Stimulated activated naive B cell treated with anti-CD40 and anti-IgM and Interleukin-4, amounts not matched to agents 10 μg/mL and 1 μg/mL and 100 μg/mL, for 72 hours (primary cell): ENCODE measurements around the gene ZNF484.
"Not testable (repeated sequence)": the region's sequence is repeated elsewhere in the genome, so short reads cannot be mapped to it uniquely, and the experiment has no call there.

Experiments
- ATAC-seq, 2 donors: fragments of 150-1000 bp; cut with Tn5 transposase; replicated peaks; 2 replicates each; pipeline ENCODE4 v1.10.0; 2021; ENCODE audit warnings: moderate library complexity in 1 of 2
- DNase-seq: peaks from one replicate; pipeline ENCODE4 v3.0.0; 2021
- H3K27ac Mint-ChIP-seq: one replicate; pipeline ENCODE4 v1.8.0; 2022; ENCODE audit warnings: mild to moderate bottlenecking, mixed read lengths
- H3K27me3 Mint-ChIP-seq, 2 donors: one replicate each; pipeline ENCODE4 v1.8.0; 2022; ENCODE audit warnings: mixed read lengths in 2 of 2
- H3K36me3 Mint-ChIP-seq, 2 donors: one replicate each; pipeline ENCODE4 v1.8.0; 2022; ENCODE audit warnings: mixed read lengths in 2 of 2, mild to moderate bottlenecking in 1 of 2
- H3K4me1 Mint-ChIP-seq, 2 donors: one replicate each; pipeline ENCODE4 v1.8.0; 2022; ENCODE audit warnings: mixed read lengths in 2 of 2, mild to moderate bottlenecking in 1 of 2
- H3K4me3 Mint-ChIP-seq, 2 donors: one replicate each; pipeline ENCODE4 v1.8.0; 2022; ENCODE audit warnings: mild to moderate bottlenecking in 2 of 2, mixed read lengths in 2 of 2, moderate library complexity in 1 of 2
- H3K9me3 Mint-ChIP-seq, 2 donors: one replicate each; pipeline ENCODE4 v1.8.0; 2022; ENCODE audit warnings: mixed read lengths in 2 of 2, mild to moderate bottlenecking in 1 of 2

ZNF484 gene

DNA sequence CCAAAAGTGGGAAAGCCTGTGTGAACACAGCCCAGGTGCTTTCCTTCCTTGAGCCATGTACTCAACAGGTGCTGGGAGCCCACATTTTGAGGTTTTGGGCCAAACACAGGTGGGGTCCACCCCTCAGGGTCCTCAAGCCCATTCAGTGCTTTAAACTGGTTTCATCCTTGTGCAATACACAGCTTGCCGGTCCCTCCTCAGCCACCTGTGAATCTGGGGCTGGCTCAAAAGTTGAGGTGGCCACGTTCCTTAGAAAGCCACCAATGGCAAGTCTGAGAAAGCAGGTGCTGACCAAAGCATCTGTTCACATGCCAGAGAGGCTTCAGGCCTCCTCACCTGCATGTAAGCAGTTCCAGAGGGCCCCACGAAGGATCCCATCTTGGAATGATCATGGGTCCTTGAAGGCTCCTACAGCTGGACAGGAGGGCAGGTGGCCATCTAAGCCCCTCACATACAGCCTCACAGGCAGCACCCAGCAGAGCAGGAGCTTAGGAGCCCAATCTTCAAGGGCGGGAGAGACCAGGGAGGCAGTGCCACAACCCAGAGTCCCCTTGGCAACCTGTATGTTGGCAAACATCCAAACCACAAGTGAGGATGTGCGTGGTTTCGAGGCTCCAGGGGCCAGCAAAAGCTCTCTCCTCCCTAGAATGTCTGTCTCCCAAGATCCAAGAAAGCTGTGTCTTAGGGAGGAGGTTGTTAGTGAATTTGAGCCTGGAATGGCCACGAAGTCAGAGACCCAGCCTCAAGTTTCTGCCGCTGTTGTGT is 9.2 kb upstream of the ZNF484 start:
- Mint-ChIP-seq H3K27me3 (peaks cover 12 to 17% of the 10 kb centered on the region in 2 donors), H3K4me1 (peaks cover 0 to 10% of the 10 kb centered on the region in 2 donors)
- not testable (repeated sequence) for H3K27ac Mint-ChIP-seq, DNase-seq, H3K4me3 Mint-ChIP-seq, ATAC-seq, H3K36me3 Mint-ChIP-seq, H3K9me3 Mint-ChIP-seq

DNA sequence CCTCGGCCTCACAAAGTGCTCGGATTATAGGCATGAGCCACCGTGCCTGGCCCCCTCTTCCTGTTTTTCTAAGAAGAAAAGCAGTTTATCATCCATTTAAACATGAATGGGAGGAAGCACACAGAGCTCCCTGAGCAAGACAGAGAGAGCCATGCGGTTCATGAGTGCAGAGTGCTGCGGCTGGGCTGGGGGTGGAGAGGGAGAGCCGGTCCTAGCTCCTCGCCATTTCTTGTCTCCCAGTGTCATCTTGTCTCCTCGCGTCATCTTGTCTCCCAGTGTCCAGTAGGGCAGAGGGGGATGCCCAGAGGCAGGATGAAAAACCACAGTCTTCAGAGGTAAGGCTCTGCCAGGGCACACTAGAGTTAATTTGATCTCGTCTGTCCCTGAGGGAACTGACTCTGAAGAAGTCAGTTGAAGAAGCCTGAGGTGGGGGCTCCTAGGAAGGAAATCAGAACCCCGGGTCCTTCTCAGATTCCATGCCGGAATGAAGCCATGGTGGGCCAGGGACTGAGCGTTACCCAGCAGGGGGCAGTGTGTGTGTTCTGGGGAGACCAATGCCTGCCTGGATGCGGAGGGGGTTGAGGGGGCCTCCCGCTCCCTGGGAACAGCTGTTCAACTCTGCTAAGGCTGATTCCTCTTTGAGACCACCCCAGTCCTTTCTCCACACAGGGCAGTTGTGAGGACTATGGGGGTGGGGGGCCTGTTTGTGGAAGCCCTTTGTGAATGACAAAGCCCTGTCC is 6.0 kb upstream of the ZNF484 start:
- peak overlapping the region; percentile 47 for H3K27ac Mint-ChIP-seq
- not testable (repeated sequence) for ATAC-seq, H3K9me3 Mint-ChIP-seq

DNA sequence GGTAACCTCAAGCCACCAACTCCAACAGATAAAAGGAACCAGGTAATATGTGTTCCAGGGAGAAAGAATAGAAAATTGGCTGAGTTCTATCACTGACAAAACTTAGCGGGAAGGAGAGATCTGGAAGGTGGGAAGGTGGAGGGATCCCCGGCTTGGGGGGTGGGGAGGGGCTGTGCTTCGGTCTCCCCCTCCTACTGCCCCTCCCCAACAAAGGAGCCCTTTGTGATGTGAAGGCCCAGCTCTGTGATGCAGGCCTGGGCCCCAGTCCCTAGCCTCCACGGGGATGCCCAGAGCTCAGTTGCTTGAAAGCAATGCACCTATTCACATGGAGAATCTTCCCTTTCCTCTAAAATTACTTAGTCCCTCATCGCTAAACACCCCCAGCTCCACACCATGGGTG is 4.4 kb upstream of the ZNF484 start:
- peaks cover 10% of the 10 kb centered on the region in 2 donors for H3K4me1 Mint-ChIP-seq
- DNase-seq: no peak
- peaks cover 12 to 17% of the 10 kb centered on the region in 2 donors for H3K27me3 Mint-ChIP-seq
- H3K4me3 Mint-ChIP-seq: no peak overlapping the region
- peaks cover 3 to 4% of the 10 kb centered on the region in 2 donors for H3K36me3 Mint-ChIP-seq
- H3K27ac Mint-ChIP-seq: no peak overlapping the region
- ATAC-seq: no peak
- peaks cover 2 to 7% of the 10 kb centered on the region in 2 donors for H3K9me3 Mint-ChIP-seq

More for the DNA sequence above, 6.0 kb upstream of the ZNF484 start:
- DNase-seq, H3K4me3 Mint-ChIP-seq, H3K36me3 Mint-ChIP-seq: not testable (repeated sequence)
- Mint-ChIP-seq H3K4me1 (peaks cover 0 to 10% of the 10 kb centered on the region in 2 donors), H3K27me3 (peaks cover 12 to 17% of the 10 kb centered on the region in 2 donors)

DNA sequence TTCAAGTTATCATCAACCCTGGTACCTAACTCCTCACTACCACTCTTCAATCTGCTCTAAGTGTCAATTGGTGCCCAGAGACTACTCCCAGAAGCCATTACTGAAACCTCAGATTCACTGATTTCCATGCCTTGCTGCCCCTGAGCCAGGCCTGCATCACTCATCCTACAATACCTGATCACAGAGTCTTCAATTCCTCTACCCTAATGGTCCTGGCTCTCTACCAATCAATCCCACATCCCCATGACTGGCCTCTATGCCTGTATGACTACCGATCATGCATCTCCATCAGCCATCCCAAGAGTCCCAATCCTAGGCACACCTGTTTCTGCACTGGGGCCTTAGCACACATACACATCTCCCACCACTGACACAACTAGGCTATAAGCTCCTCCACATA is 2.5 kb downstream of the ZNF484 start:
- Mint-ChIP-seq H3K36me3 (peaks cover 17 to 27% of the 10 kb centered on the region in 2 donors), H3K4me3 (no peak overlapping the region), H3K27me3 (no peaks in the 10 kb centered on the region), H3K4me1 (peaks cover 26 to 47% of the 10 kb centered on the region in 2 donors), H3K27ac (no peak overlapping the region), H3K9me3 (peaks cover 2 to 7% of the 10 kb centered on the region in 2 donors)
- DNase-seq (no peak), ATAC-seq (no peak)

DNA sequence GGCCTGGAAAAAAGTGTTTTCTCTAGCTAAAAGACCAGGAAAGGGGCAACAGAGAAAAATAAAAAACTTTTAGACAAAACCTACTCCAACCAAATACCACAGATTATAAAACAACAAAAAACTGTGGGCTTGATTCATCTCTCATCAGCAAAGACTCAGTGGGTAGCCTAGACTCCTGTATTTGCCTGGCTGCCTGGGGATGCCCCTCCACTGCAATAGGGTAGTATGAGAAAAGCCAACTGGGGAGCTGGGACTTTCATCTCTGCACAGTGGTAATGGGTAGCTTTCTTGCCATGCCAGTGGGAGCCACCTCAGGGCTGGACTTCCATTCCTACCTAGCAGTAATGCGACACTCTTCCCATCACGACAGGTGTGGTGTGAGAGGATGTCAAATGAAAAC is 7.5 kb downstream of the ZNF484 start:
- Mint-ChIP-seq H3K4me3 (no peak overlapping the region), H3K27ac (peak overlapping the region; percentile 5), H3K36me3 (peaks cover 30 to 49% of the 10 kb centered on the region in 2 donors), H3K9me3 (peaks cover 0 to 3% of the 10 kb centered on the region in 2 donors), H3K4me1 (peaks cover 18 to 40% of the 10 kb centered on the region in 2 donors), H3K27me3 (no peaks in the 10 kb centered on the region)
- DNase-seq: no peak
- no peak for ATAC-seq

DNA sequence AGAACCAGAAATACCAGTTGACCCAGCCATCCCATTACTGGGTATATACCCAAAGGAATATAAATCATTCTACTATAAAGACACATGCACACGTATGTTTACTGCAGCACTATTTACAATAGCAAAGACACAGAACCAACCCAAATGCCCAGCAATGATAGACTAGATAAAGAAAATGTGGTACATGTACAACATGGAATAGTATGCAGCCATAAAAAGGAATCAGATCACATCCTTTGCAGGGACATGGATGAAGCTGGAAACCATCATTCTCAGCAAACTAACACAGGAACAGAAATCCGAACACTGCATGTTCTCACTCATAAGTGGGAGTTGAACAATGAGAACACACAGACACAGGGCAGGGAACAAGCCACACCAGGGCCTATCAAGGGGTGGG is 11.2 kb downstream of the ZNF484 start:
- not testable (repeated sequence) for H3K9me3 Mint-ChIP-seq, H3K27ac Mint-ChIP-seq, ATAC-seq, H3K4me3 Mint-ChIP-seq, H3K27me3 Mint-ChIP-seq, DNase-seq
- peaks cover 18 to 46% of the 10 kb centered on the region in 2 donors for H3K4me1 Mint-ChIP-seq
- peaks cover 49 to 63% of the 10 kb centered on the region in 2 donors for H3K36me3 Mint-ChIP-seq

DNA sequence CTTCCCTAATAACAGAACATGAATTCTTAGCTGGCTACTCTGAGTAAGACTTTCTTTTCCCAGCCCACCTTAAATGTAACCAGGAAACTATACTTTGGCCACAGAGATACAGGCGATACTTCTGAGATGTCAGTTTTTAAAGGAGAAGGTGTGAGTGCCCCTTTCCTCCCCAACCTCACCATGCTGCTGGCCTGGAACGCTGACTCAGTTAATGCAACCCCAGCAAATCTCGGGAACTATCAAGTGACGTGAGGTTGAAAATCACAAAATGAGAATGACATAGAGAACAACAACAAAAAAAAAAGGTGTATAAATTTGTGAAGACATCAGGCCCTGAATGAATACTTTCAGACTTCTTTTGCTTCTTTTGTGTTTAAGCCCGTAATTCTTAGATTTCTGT is 13.7 kb downstream of the ZNF484 start:
- Mint-ChIP-seq H3K36me3 (peaks cover 53 to 65% of the 10 kb centered on the region in 2 donors), H3K27ac (no peak overlapping the region), H3K4me1 (peaks cover 11 to 38% of the 10 kb centered on the region in 2 donors), H3K4me3 (no peak overlapping the region), H3K9me3 (peaks cover 0 to 5% of the 10 kb centered on the region in 2 donors), H3K27me3 (no peaks in the 10 kb centered on the region)
- ATAC-seq (no peak), DNase-seq (no peak)

DNA sequence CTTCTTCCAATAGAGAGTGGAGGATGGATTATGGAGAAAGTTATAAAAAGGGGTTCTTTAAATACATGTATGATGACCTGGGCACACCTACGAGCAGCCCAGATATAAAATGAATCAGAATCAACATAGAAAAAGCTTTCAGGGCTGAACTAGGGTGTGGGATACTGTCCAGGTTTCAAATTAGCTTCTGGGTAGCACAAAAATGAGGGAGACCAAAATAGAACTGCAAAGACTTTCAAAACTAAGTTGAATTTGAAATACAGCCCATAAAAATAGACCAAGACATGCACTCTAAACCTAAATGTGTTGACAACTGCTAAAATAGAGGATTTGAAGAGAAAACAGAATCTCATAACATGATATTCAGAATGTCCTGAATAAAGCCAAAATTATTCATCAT is 17.0 kb downstream of the ZNF484 start:
- Mint-ChIP-seq H3K9me3 (peaks cover 0 to 2% of the 10 kb centered on the region in 2 donors), H3K27ac (no peak overlapping the region), H3K27me3 (no peaks in the 10 kb centered on the region), H3K36me3 (peaks cover 50 to 64% of the 10 kb centered on the region in 2 donors), H3K4me3 (no peak overlapping the region), H3K4me1 (peaks cover 8 to 29% of the 10 kb centered on the region in 2 donors)
- ATAC-seq (no peak), DNase-seq (no peak)

DNA sequence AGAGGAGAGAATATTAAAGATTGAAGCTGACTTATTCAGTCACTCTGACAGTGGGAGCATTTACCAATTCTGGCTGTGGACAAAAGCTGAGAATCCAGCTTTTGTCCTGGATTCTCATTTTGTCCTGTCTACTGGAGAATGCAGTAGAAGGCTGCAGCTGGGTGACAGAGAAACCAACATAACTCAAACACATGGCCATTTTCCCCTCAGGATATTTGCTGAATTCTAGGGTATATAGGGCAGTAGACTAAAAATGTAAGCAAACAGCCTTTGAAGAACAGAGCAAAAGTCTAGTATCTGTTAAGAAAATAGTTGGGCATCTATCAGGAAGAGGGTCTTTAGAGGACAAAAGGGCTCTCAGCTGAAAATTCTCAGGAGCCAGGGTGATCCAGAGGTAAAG is 20.6 kb downstream of the ZNF484 start:
- DNase-seq (no peak), ATAC-seq (no peak)
- Mint-ChIP-seq H3K4me1 (peaks cover 5 to 16% of the 10 kb centered on the region in 2 donors), H3K36me3 (peaks cover 57 to 74% of the 10 kb centered on the region in 2 donors), H3K27me3 (no peaks in the 10 kb centered on the region), H3K27ac (no peak overlapping the region), H3K9me3 (peaks cover 0 to 2% of the 10 kb centered on the region in 2 donors), H3K4me3 (no peak overlapping the region)

DNA sequence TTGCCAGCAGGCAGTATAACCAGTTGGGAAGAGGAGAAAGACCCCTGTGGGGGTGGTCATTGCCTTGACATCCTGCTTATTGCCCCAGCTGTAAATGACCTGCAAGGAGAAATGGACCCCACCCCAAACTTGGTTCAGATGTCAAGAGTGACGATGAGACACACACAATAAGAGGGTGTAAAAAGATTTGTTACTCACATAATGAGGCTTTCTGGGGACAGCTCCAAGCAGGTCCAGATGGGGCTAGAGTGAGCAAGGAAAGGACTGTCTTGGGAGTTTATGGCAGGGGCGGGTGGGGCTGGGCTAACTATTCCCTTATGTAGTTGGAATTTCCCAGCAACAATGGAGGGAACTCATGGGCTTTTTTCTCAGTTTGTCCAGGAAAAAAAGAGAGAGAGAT is 24.1 kb downstream of the ZNF484 start:
- Mint-ChIP-seq H3K27ac (no peak overlapping the region), H3K9me3 (peaks cover 0 to 1% of the 10 kb centered on the region in 2 donors), H3K4me1 (no peaks in the 10 kb centered on the region), H3K36me3 (peaks cover 68 to 81% of the 10 kb centered on the region in 2 donors), H3K4me3 (no peak overlapping the region), H3K27me3 (no peaks in the 10 kb centered on the region)
- DNase-seq (no peak), ATAC-seq (no peak)

DNA sequence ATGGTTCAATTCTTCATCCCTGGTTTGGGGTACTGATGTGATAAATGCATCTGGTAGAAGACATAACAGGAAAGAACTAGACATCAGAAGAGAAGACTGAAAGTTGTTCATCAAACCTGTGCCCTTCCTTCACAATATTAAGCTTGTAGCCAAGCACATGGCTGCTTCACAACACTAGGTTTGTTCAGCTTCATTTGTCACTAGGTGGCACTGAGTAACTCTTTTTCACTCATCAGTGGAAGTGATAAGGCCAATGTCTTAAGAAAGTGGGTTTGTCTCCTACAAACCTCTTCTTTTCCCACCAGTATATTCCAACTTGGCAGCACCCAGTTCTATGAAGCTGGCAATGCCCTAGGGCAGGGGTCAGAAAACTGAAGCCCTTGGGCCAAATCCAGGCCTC is 26.9 kb downstream of the ZNF484 start:
- Mint-ChIP-seq H3K4me3 (no peak overlapping the region), H3K9me3 (peaks cover 12 to 14% of the 10 kb centered on the region in 2 donors), H3K4me1 (no peaks in the 10 kb centered on the region), H3K36me3 (peaks cover 84 to 89% of the 10 kb centered on the region in 2 donors), H3K27me3 (no peaks in the 10 kb centered on the region), H3K27ac (no peak overlapping the region)
- ATAC-seq (no peak), DNase-seq (no peak)

DNA sequence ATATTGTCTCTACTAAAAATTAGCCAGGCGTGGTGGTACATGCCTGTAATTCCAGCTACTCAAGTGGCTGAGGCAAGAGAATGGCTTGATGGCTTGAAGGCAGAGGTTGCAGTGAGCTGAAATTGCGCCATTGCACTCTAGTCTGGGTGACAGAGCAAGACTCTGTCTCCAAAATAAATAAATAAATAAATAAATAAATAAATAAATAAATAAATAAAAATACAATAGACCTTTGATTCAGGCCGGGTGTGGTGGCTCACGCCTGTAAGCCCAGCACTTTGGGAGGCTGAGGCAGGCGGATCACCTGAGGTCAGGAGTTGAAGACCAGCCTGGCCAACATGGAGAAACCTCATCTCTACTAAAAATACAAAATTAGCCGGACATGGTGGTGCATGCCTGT is 29.1 kb downstream of the ZNF484 start:
- not testable (repeated sequence) for H3K4me3 Mint-ChIP-seq, DNase-seq, H3K27ac Mint-ChIP-seq, H3K27me3 Mint-ChIP-seq, ATAC-seq, H3K4me1 Mint-ChIP-seq
- Mint-ChIP-seq H3K36me3 (peaks cover 81 to 84% of the 10 kb centered on the region in 2 donors), H3K9me3 (peaks cover 23% of the 10 kb centered on the region in 2 donors)

DNA sequence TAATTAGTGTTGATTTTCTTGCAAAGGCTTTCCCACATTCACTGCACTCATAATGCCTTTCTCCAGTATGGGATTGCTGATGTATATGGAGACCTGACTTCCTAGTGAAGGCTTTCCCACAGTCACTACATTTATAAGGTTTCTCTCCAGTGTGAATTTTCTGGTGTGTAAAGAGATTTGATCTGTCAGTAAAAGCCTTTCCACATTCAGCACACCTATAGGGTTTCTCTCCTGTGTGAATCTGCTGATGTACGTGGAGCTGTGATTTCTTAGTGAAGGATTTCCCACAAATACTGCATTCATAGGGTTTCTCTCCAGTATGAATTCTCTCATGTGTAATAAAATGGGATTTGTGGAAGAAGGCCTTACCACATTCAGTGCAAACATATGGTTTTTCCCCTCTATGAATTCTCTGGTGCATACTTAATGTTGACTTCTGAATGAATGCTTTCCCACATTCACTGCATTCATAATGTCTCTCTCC is 31.1 kb downstream of the ZNF484 start:
- no peak overlapping the region for H3K4me3 Mint-ChIP-seq
- ATAC-seq: no peak
- no peak for DNase-seq
- peaks cover 26 to 27% of the 10 kb centered on the region in 2 donors for H3K9me3 Mint-ChIP-seq
- H3K27me3 Mint-ChIP-seq: no peaks in the 10 kb centered on the region
- H3K27ac Mint-ChIP-seq: no peak overlapping the region
- H3K4me1 Mint-ChIP-seq: no peaks in the 10 kb centered on the region
- peaks cover 71 to 80% of the 10 kb centered on the region in 2 donors for H3K36me3 Mint-ChIP-seq

DNA sequence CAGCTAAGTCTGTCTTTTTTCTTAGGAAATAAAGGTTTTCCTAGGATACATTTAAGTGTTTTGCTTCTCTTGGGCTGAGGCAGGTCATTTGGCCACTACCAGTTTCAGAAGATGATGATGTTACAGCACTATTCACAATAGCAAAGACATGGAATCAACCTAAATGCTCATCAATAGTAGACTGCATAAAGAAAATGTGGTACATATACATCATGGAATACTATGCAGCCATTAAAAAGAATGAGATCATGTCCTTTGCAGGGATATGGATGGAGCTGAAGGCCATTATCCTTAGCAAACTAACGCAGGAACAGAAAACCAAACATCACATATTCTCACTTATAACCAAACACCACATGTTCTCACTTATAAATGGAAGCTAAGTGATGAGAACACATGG is 39.4 kb downstream of the ZNF484 start:
- not testable (repeated sequence) for DNase-seq, H3K27ac Mint-ChIP-seq, H3K27me3 Mint-ChIP-seq, H3K4me1 Mint-ChIP-seq, H3K4me3 Mint-ChIP-seq, ATAC-seq
- Mint-ChIP-seq H3K36me3 (peaks cover 23 to 36% of the 10 kb centered on the region in 2 donors), H3K9me3 (peaks cover 23 to 29% of the 10 kb centered on the region in 2 donors)
